ENCODE data around the gene IL17RD. TPM values are rescaled to one million over a fixed set of nuclear protein-coding genes. Genes with fewer than 3 reads are reported as not detected.

The IL17RD gene
- total RNA-seq, 1 experiment from 2014 or later, result 3.1 TPM

DNA sequence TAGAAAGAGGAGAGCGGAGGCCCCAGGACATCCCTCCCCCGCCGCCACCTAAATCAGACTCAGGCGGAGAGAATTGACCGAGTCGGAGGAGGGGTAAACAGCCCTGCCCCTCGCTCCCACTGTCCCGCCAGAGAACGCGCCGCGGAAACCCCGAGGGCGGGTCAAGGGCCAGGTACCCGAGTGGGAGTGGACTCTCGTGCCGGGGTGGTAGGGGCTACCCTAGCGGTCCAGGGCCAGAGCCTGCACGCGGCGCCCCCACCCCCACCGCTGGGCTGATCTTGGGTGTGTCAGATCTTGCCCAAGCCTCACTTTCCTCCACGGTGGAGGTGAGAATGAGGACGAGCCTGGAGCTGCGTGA is 85.7 kb downstream of the IL17RD start:
- Histone ChIP-seq H3K4me3 (ENCODE audit: low read depth, low read length) (peak overlapping the region; percentile 63), H3K27me3 (replicated peaks; ENCODE audit: control insufficient read depth, insufficient read depth, low read length) (no peaks in the 10 kb centered on the region), H3K36me3 (ENCODE audit: control insufficient read depth, insufficient read depth, low read length) (no peaks in the 10 kb centered on the region), H3K9me3 (no peaks in the 10 kb centered on the region), H3K4me1 (peaks cover 7% of the 10 kb centered on the region; the same call in 1 of the 2 replicates)
- H3K4me1 Mint-ChIP-seq (ENCODE audit: low read depth, unreplicated experiment), result peaks cover 13% of the 10 kb centered on the region
- peak in 1 of 2 experiments; percentile 56 for DNase-seq
- intact Hi-C loops (cut with micrococcal nuclease; ENCODE audit: unreplicated experiment), result no loop called here
- no peaks in the 10 kb centered on the region for H3K36me3 Mint-ChIP-seq (ENCODE audit: insufficient read depth, unreplicated experiment)
- peak overlapping the region; percentile 83 for H3K4me3 Mint-ChIP-seq (ENCODE audit: unreplicated experiment)
- H3K27me3 Mint-ChIP-seq (ENCODE audit: insufficient read depth, unreplicated experiment), result no peaks in the 10 kb centered on the region
- BruUV-seq (replicated peaks), result TSS peak; percentile 76
- POLR2A ChIA-PET, result interaction anchor here (1.2 kb wide), 1 partner anchor 10 kb away, joined by 3 read pairs; no protein-coding TSS in a partner anchor
- no peaks in the 10 kb centered on the region for H3K9me3 Mint-ChIP-seq (ENCODE audit: unreplicated experiment)
- no peak overlapping the region for H3K27ac Mint-ChIP-seq (ENCODE audit: unreplicated experiment)
- CTCF ChIA-PET, result no interaction called here
- TF ChIP-seq, protein P1, sequence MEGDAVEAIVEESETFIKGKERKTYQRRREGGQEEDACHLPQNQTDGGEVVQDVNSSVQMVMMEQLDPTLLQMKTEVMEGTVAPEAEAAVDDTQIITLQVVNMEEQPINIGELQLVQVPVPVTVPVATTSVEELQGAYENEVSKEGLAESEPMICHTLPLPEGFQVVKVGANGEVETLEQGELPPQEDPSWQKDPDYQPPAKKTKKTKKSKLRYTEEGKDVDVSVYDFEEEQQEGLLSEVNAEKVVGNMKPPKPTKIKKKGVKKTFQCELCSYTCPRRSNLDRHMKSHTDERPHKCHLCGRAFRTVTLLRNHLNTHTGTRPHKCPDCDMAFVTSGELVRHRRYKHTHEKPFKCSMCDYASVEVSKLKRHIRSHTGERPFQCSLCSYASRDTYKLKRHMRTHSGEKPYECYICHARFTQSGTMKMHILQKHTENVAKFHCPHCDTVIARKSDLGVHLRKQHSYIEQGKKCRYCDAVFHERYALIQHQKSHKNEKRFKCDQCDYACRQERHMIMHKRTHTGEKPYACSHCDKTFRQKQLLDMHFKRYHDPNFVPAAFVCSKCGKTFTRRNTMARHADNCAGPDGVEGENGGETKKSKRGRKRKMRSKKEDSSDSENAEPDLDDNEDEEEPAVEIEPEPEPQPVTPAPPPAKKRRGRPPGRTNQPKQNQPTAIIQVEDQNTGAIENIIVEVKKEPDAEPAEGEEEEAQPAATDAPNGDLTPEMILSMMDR (IDR thresholded peaks at IDR 0.05; ENCODE audit: insufficient read depth in 1 of 2, low read depth in 1 of 2, low read length in 1 of 2, severe bottlenecking in 1 of 2, unreplicated experiment in 1 of 2), result no peak

DNA sequence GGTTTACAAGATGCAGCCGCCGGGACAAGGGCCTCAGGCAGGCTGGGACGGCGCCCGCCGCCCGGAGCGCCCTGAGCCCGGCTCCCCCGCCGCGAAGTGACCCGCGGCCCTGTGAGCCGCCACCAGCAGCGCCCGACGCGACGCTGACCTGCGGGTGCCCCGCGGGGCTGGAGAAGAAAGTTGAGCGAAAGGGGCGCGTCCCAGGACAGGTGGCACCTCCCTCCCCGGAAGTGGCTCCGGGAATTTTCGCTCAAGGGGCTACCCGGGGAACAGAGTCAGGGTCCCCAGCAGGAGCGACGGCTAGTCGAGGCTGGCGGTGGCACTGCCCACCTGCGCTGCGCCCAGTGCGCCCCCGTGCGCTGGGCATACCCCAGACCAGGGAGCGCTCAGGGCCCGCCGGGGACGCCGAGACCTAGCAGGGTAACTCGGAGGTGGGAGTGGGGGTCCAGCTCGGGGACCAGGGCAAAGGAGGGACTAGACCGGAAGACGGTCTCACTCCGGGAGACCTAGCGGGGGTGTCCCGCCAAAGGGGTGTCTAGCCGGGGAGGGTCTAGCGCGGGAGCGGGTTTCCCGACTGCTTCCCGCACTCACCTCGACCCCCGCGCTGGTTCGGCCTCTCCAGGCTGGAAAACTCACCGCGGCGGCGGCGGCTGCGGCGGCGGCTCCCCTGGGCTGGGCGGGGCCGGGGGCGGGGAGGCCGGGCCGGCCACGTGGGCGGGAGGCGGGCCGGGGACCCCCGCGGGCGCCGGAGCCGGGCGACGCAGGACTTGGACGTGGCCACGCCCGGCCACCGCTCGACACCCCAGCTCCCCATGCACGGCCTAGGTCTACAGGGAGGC is 86.3 kb downstream of the IL17RD start:
- no TSS peak for BruUV-seq (replicated peaks)
- H3K27ac Mint-ChIP-seq (ENCODE audit: unreplicated experiment), result no peak overlapping the region
- no peaks in the 10 kb centered on the region for H3K36me3 ChIP-seq (ENCODE audit: control insufficient read depth, insufficient read depth, low read length)
- peaks cover 13% of the 10 kb centered on the region for H3K4me1 Mint-ChIP-seq (ENCODE audit: low read depth, unreplicated experiment)
- peak; percentile 79 to 81 for DNase-seq
- no peaks in the 10 kb centered on the region for H3K9me3 ChIP-seq
- POLR2A ChIA-PET, result interaction anchor here (1.2 kb wide), 1 partner anchor 10 kb away, joined by 3 read pairs; no protein-coding TSS in a partner anchor
- no peaks in the 10 kb centered on the region for H3K27me3 ChIP-seq (replicated peaks; ENCODE audit: control insufficient read depth, insufficient read depth, low read length)
- no peaks in the 10 kb centered on the region for H3K36me3 Mint-ChIP-seq (ENCODE audit: insufficient read depth, unreplicated experiment)
- H3K4me3 ChIP-seq (ENCODE audit: low read depth, low read length), result peak overlapping the region; percentile 63
- intact Hi-C loops (cut with micrococcal nuclease; ENCODE audit: unreplicated experiment), result loop anchor here (1.0 kb wide), 1 partner anchor 84 kb away; no protein-coding TSS in a partner anchor
- CTCF ChIA-PET, result no interaction called here
- peaks cover 7% of the 10 kb centered on the region; the same call in 1 of the 2 replicates for H3K4me1 ChIP-seq
- TF ChIP-seq, protein P1 (IDR thresholded peaks at IDR 0.05; ENCODE audit: insufficient read depth in 1 of 2, low read depth in 1 of 2, low read length in 1 of 2, severe bottlenecking in 1 of 2, unreplicated experiment in 1 of 2), result peak in 1 of 2 experiments; percentile 5
- peak overlapping the region; percentile 83 for H3K4me3 Mint-ChIP-seq (ENCODE audit: unreplicated experiment)
- H3K9me3 Mint-ChIP-seq (ENCODE audit: unreplicated experiment), result no peaks in the 10 kb centered on the region
- no peaks in the 10 kb centered on the region for H3K27me3 Mint-ChIP-seq (ENCODE audit: insufficient read depth, unreplicated experiment)

DNA sequence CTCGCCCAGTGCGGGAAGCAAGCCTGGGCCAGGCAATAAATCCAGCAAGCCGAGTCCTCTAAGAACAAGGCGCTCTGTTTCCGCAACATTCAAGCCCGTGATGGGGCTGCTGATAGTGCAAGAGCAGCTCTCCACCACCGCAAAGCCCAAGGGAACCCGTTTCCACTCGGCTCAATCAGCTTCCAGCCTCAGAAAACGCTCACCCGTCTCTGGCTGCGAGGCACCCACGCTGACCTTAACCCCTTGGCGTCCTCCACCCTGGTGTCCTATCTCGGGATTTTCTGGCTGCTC is 86.9 kb downstream of the IL17RD start:
- H3K4me3 Mint-ChIP-seq (ENCODE audit: unreplicated experiment), result peak overlapping the region; percentile 83
- H3K36me3 Mint-ChIP-seq (ENCODE audit: insufficient read depth, unreplicated experiment), result no peaks in the 10 kb centered on the region
- no peaks in the 10 kb centered on the region for H3K9me3 Mint-ChIP-seq (ENCODE audit: unreplicated experiment)
- peak overlapping the region; percentile 63 for H3K4me3 ChIP-seq (ENCODE audit: low read depth, low read length)
- H3K36me3 ChIP-seq (ENCODE audit: control insufficient read depth, insufficient read depth, low read length), result no peaks in the 10 kb centered on the region
- TF ChIP-seq, protein P1 (IDR thresholded peaks at IDR 0.05; ENCODE audit: insufficient read depth in 1 of 2, low read depth in 1 of 2, low read length in 1 of 2, severe bottlenecking in 1 of 2, unreplicated experiment in 1 of 2), result no peak
- POLR2A ChIA-PET, result interaction anchor here (1.2 kb wide), 1 partner anchor 9 kb away, joined by 3 read pairs; no protein-coding TSS in a partner anchor
- no peaks in the 10 kb centered on the region for H3K27me3 Mint-ChIP-seq (ENCODE audit: insufficient read depth, unreplicated experiment)
- CTCF ChIA-PET, result no interaction called here
- no TSS peak for BruUV-seq (replicated peaks)
- H3K27ac Mint-ChIP-seq (ENCODE audit: unreplicated experiment), result no peak overlapping the region
- H3K27me3 ChIP-seq (replicated peaks; ENCODE audit: control insufficient read depth, insufficient read depth, low read length), result no peaks in the 10 kb centered on the region
- peak in 1 of 2 experiments; percentile 66 for DNase-seq
- intact Hi-C loops (cut with micrococcal nuclease; ENCODE audit: unreplicated experiment), result loop anchor here (1.0 kb wide), 1 partner anchor 83 kb away; no protein-coding TSS in a partner anchor
- H3K4me1 Mint-ChIP-seq (ENCODE audit: low read depth, unreplicated experiment), result peaks cover 13% of the 10 kb centered on the region
- H3K4me1 ChIP-seq, result peaks cover 7% of the 10 kb centered on the region; the same call in 1 of the 2 replicates
- H3K9me3 ChIP-seq, result no peaks in the 10 kb centered on the region

Data from Caco-2 (cell line).